Esophagus squamous epithelium (tissue), 5 donors: ENCODE data around the gene SYNE2. TPM values are rescaled to one million over a fixed set of nuclear protein-coding genes. Genes with fewer than 3 reads are reported as not detected.

ENCODE experiments used
- DNase-seq: peaks from one replicate; lab custom pipeline; 2025; lab: John Stamatoyannopoulos, UW
- H3K27ac ChIP-seq, 4 donors: fragments of 200-600 bp; sonication (generic); one replicate each; pipeline ENCODE4 v1.5.1; 2016 to 2019; ENCODE audit warnings: mild to moderate bottlenecking in 1 of 4
- H3K27me3 ChIP-seq, 4 donors: fragments of 200-600 bp; sonication (generic); 1 replicate in 3 of 4; 2 replicates in 1 of 4; pipeline versions ENCODE4 v1.5.1 to v1.6.0; 2017 to 2021; ENCODE audit warnings: antibody characterized with exemption in 1 of 4
- H3K36me3 ChIP-seq, 3 donors: fragments of 200-600 bp; sonication (generic); one replicate each; pipeline ENCODE4 v1.5.1; 2016 to 2019
- H3K4me1 ChIP-seq, 3 donors: fragments of 200-600 bp; sonication (generic); one replicate each; pipeline ENCODE4 v1.5.1; 2017 to 2019
- H3K4me3 ChIP-seq, 4 donors: fragments of 200-600 bp; sonication (generic); 1 replicate in 3 of 4; 2 replicates in 1 of 4; pipeline ENCODE4 v1.5.1; 2016 to 2019; ENCODE audit warnings: mild to moderate bottlenecking in 2 of 4, moderate library complexity in 1 of 4
- H3K9me3 ChIP-seq, 3 donors: fragments of 200-600 bp; sonication (generic); one replicate each; pipeline ENCODE4 v1.5.1; 2016 to 2019
- POLR2A ChIP-seq, 4 donors: fragments of 450-650 bp; IDR thresholded peaks; one replicate each; pipeline ENCODE4 v1.6.1; 2017; ENCODE audit warnings: antibody characterized with exemption in 4 of 4, mild to moderate bottlenecking in 4 of 4, moderate library complexity in 3 of 4
- WGBS, 2 donors: methylation state at CpG; one replicate each; pipeline ENCODE4 v1.1.5; 2018; 5-methylcytosine and 5-hydroxymethylcytosine counted together
- intact Hi-C: fragments of 100-400 bp; cut with DNase I; formaldehyde crosslinking; loops from one replicate; pipeline ENCODE4 v1.15.0; 2022
- total RNA-seq, 4 donors: library from RNA; depleted of rRNA; stranded (reverse); fragments of >200 nt; gene quantifications; one replicate each; pipeline ENCODE4 v1.1.0, GENCODE V29; 2016
- TF ChIP-seq, protein P1 (sequence below), 6 experiments: fragments of 450-650 bp in 4 of 6; fragments of 200-600 bp in 2 of 6; sonication (generic) in 2 of 6; IDR thresholded peaks; one replicate each; pipeline ENCODE4 v1.5.1; 2016 to 2019; ENCODE audit warnings: antibody characterized with exemption in 6 of 6, mild to moderate bottlenecking in 4 of 6, moderate library complexity in 4 of 6
- donor health status: DM: yes; HTN: yes; CAD: no.

The SYNE2 gene
- total RNA-seq, 4 donors from 2014 or later = 128 to 197 (median 145) TPM

DNA sequence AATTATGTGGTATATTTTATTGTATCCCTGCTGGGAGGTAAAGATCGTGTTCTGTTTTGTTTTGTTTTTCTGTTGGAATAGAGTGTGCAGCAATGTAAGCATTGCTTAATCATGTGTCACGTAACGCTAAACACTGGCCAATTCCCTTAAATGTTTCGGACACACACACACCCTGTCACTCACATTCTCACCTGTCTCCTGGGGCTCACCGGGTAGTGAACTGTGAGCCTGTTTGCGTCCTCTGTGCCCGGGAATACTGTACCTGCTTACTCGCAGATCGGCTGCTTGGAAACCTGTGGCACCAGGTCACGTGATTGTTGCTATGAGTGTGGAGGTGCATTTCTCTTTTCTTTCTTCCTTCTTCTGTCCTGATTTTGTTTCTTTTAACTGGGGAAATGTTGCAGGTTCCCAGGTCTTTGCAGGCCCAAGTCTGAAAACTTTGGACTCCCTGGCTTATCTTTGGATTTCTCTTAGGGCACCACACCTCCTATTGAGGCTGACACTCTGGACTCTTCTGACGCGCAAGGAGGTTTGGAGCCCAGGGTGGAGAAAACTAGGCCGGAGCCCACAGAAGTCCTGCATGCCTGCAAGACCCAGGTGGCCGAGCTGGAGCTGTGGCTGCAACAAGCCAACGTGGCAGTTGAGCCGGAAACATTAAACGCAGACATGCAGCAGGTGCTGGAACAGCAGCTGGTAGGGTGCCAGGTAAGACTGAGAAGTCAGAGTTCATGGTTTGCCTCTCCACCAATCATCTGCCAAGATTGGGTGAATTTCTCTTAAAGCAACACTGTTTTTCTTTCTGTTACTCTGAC, 260.3 kb downstream of the SYNE2 start:
- H3K4me3 ChIP-seq = peak overlapping the region in 2 of 4 donors; percentile 1 to 5
- H3K36me3 ChIP-seq = peaks cover 0 to 70% (median 6%) of the 10 kb centered on the region in 3 donors
- H3K9me3 ChIP-seq = no peaks in the 10 kb centered on the region
- H3K27ac ChIP-seq = peak overlapping the region; percentile 24 to 75 (median 62)
- DNase-seq = no peak
- peaks cover 5 to 75% (median 17%) of the 10 kb centered on the region in 3 donors for H3K4me1 ChIP-seq
- TF ChIP-seq, protein P1, sequence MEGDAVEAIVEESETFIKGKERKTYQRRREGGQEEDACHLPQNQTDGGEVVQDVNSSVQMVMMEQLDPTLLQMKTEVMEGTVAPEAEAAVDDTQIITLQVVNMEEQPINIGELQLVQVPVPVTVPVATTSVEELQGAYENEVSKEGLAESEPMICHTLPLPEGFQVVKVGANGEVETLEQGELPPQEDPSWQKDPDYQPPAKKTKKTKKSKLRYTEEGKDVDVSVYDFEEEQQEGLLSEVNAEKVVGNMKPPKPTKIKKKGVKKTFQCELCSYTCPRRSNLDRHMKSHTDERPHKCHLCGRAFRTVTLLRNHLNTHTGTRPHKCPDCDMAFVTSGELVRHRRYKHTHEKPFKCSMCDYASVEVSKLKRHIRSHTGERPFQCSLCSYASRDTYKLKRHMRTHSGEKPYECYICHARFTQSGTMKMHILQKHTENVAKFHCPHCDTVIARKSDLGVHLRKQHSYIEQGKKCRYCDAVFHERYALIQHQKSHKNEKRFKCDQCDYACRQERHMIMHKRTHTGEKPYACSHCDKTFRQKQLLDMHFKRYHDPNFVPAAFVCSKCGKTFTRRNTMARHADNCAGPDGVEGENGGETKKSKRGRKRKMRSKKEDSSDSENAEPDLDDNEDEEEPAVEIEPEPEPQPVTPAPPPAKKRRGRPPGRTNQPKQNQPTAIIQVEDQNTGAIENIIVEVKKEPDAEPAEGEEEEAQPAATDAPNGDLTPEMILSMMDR (IDR thresholded peaks at IDR 0.05) = no peak
- TF ChIP-seq POLR2A (IDR thresholded peaks at IDR 0.05) = no peak
- WGBS, 2 donors = 35 to 56% methylated on average over 13 to 15 of the region's 17 CpGs
- intact Hi-C loops = no loop called here
- no peaks in the 10 kb centered on the region for H3K27me3 ChIP-seq

DNA sequence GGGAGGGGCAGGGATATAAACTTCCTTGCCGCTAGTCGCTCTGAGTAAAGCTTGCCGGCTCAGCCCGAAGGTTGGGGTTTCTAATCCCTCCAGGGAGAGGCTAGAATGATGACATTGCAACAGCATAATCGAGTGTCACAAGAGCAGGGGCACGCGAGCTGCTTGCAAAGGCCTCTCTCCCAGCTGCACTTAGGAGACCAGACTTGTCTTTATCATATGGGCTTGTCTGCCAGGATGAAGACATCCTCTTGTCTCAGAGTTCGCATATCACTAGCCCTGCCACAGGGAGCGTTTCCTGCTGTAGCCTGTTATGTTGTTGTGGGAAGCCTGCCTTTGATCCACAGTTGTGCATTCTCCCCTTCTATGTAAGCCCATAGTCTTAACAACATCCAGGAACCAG, 261.4 kb downstream of the SYNE2 start:
- no peak overlapping the region for H3K4me3 ChIP-seq
- H3K27ac ChIP-seq = peak overlapping the region; percentile 18 to 75 (median 62)
- H3K9me3 ChIP-seq = no peaks in the 10 kb centered on the region
- intact Hi-C loops = no loop called here
- H3K27me3 ChIP-seq = no peaks in the 10 kb centered on the region
- DNase-seq = no peak
- peaks cover 5 to 80% (median 17%) of the 10 kb centered on the region in 3 donors for H3K4me1 ChIP-seq
- 46 to 65% methylated on average over 8 to 9 of the region's 9 CpGs for WGBS, 2 donors
- H3K36me3 ChIP-seq = peaks cover 0 to 63% (median 6%) of the 10 kb centered on the region in 3 donors
- no peak for TF ChIP-seq POLR2A (IDR thresholded peaks at IDR 0.05)
- TF ChIP-seq, protein P1 (IDR thresholded peaks at IDR 0.05) = peak in 1 of 6 experiments; percentile 18

DNA sequence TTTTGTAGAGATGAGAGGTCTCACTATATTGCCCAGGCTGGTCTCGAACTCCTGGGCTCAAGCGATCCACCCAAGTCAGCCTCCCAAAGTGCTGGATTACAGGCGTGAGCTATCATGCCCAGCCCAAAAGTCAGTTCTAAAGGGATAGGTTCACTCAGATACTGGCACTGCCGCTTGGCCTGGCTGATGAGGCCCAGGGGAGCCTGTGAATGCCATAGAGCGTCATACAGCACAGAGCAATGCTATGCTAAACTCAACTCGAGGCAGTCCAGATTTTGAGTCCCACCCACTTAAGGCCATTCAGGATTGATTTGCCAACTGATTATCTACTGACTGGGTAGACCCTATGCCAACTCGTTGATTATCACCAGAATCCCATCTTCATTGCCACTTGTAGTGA, 262.0 kb downstream of the SYNE2 start:
- TF ChIP-seq, protein P1 (IDR thresholded peaks at IDR 0.05) = no peak
- no peak for TF ChIP-seq POLR2A (IDR thresholded peaks at IDR 0.05)
- intact Hi-C loops = no loop called here
- 68 to 100% methylated on average over 1 to 5 of the region's 7 CpGs for WGBS, 2 donors

DNA sequence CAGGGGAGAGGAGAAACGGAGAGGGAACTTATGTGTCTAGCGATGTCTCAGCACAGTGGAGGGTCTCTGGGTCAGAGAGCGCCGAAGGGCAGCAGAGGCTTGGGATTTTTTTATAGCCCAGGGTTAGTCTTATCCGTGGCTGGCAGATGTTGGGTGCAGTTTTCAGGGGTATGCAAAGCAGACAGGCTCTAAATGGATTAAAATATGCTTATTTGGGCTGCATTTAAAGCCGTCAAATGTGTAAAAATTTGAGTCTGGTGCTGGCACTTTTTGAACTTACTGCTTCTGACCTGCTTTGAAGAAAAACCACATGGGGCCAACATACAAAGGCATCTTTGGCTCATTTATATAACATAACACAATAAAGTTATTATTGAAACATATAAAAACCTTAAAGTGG, 262.6 kb downstream of the SYNE2 start:
- no peaks in the 10 kb centered on the region for H3K27me3 ChIP-seq
- H3K36me3 ChIP-seq = peaks cover 0 to 63% (median 9%) of the 10 kb centered on the region in 3 donors
- DNase-seq = no peak
- H3K27ac ChIP-seq = peak overlapping the region in 1 of 4 donors; percentile 84
- H3K4me3 ChIP-seq = no peak overlapping the region
- 87 to 92% methylated on average over 6 of the region's 6 CpGs for WGBS, 2 donors
- no peaks in the 10 kb centered on the region for H3K9me3 ChIP-seq
- TF ChIP-seq, protein P1 (IDR thresholded peaks at IDR 0.05) = no peak
- no peak for TF ChIP-seq POLR2A (IDR thresholded peaks at IDR 0.05)
- intact Hi-C loops = no loop called here
- peaks cover 5 to 72% (median 17%) of the 10 kb centered on the region in 3 donors for H3K4me1 ChIP-seq

More for the DNA sequence above, 262.0 kb downstream of the SYNE2 start:
- Histone ChIP-seq H3K27me3 (no peaks in the 10 kb centered on the region), H3K36me3 (peaks cover 0 to 63% (median 9%) of the 10 kb centered on the region in 3 donors), H3K4me3 (no peak overlapping the region), H3K27ac (peak overlapping the region in 3 of 4 donors; percentile 54 to 75 (median 69)), H3K4me1 (peaks cover 5 to 79% (median 17%) of the 10 kb centered on the region in 3 donors), H3K9me3 (no peaks in the 10 kb centered on the region)
- no peak for DNase-seq
